Measurements from ENCODE around the gene NR1H3. TPM values are rescaled to one million over a fixed set of nuclear protein-coding genes. Genes with fewer than 3 reads are reported as not detected.
A peak's percentile ranks its signal among the peaks of the same experiment; 100 is the strongest.

Gene NR1H3
- total and polyA plus RNA-seq, 4 donors, result 35.0 to 62.0 (median 57.0) TPM

DNA sequence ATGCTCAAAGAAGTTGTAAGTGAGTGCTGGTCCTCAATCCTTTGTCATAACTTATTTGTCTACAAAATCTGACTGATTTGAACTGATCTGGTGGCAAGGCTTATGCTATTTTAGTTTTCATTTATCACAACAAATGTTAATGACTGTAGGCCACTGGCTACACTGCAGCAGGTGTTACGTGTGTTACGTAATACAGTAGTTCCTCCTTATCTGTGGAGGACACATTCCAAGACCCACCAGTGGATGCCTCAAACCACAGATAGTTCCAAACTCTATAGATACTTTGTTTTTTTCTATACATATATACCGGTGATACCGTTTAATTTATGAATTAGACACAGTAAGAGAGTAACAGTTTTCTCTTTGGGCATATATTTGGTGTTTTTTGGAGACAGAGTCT lies 19.1 kb downstream of the NR1H3 start:
- H3K4me1 ChIP-seq (ENCODE audit: control insufficient read depth in 5 of 5, insufficient read depth in 5 of 5, low read length in 5 of 5), result peaks cover 0 to 7% (median 5%) of the 10 kb centered on the region in 5 donors
- no peaks in the 10 kb centered on the region for H3K27me3 ChIP-seq (ENCODE audit: control insufficient read depth in 3 of 3, insufficient read depth in 3 of 3, low read length in 2 of 3)
- no peak for ATAC-seq (ENCODE audit: insufficient read depth, low FRiP score)
- TF ChIP-seq, protein P1, sequence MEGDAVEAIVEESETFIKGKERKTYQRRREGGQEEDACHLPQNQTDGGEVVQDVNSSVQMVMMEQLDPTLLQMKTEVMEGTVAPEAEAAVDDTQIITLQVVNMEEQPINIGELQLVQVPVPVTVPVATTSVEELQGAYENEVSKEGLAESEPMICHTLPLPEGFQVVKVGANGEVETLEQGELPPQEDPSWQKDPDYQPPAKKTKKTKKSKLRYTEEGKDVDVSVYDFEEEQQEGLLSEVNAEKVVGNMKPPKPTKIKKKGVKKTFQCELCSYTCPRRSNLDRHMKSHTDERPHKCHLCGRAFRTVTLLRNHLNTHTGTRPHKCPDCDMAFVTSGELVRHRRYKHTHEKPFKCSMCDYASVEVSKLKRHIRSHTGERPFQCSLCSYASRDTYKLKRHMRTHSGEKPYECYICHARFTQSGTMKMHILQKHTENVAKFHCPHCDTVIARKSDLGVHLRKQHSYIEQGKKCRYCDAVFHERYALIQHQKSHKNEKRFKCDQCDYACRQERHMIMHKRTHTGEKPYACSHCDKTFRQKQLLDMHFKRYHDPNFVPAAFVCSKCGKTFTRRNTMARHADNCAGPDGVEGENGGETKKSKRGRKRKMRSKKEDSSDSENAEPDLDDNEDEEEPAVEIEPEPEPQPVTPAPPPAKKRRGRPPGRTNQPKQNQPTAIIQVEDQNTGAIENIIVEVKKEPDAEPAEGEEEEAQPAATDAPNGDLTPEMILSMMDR (IDR thresholded peaks at IDR 0.05; ENCODE audit: control extremely low read depth, extremely low read depth), result no peak
- H3K9me3 ChIP-seq (ENCODE audit: control insufficient read depth in 4 of 4, insufficient read depth in 3 of 4, low read length in 3 of 4), result no peaks in the 10 kb centered on the region
- peaks cover 27 to 42% (median 34%) of the 10 kb centered on the region in 4 donors for H3K36me3 ChIP-seq (ENCODE audit: control insufficient read depth in 4 of 4, insufficient read depth in 4 of 4, low read length in 4 of 4)
- H3K4me3 ChIP-seq, result no peak overlapping the region
- DNase-seq, result no peak
- 64 to 88% methylated on average over 4 of the region's 4 CpGs for WGBS, 2 donors
- no peak overlapping the region for H3K9ac ChIP-seq (ENCODE audit: insufficient read depth in 1 of 2, low read length in 2 of 2)
- no peak overlapping the region for H3K27ac ChIP-seq (ENCODE audit: low read depth in 1 of 2, low read length in 1 of 2)

DNA sequence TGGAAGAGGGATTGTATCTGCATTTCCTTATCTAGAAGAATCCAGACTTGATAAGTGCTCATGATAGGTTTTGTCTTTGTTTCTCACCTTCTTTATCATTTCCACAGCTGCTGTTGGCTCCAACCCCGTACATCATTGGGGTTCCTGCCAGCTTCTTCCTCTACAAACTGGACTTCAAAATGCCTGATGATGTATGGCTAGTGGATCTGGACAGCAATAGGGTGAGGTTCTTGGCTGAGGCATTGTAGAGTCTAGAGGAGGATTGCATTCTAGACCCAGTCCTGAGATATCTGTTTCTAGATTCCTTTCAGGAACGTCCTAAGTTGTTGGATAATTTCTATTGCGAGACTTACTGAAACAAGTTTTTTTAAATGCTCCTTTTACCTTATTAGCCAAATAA lies 20.3 kb downstream of the NR1H3 start:
- Histone ChIP-seq H3K27me3 (ENCODE audit: control insufficient read depth in 3 of 3, insufficient read depth in 3 of 3, low read length in 2 of 3) (no peaks in the 10 kb centered on the region), H3K36me3 (ENCODE audit: control insufficient read depth in 4 of 4, insufficient read depth in 4 of 4, low read length in 4 of 4) (peaks cover 36 to 51% (median 43%) of the 10 kb centered on the region in 4 donors), H3K4me1 (ENCODE audit: control insufficient read depth in 5 of 5, insufficient read depth in 5 of 5, low read length in 5 of 5) (peaks cover 0 to 3% (median 0%) of the 10 kb centered on the region in 5 donors), H3K9ac (ENCODE audit: insufficient read depth in 1 of 2, low read length in 2 of 2) (no peak overlapping the region), H3K9me3 (ENCODE audit: control insufficient read depth in 4 of 4, insufficient read depth in 3 of 4, low read length in 3 of 4) (no peaks in the 10 kb centered on the region), H3K4me3 (no peak overlapping the region), H3K27ac (ENCODE audit: low read depth in 1 of 2, low read length in 1 of 2) (no peak overlapping the region)
- no peak for ATAC-seq (ENCODE audit: insufficient read depth, low FRiP score)
- TF ChIP-seq, protein P1 (IDR thresholded peaks at IDR 0.05; ENCODE audit: control extremely low read depth, extremely low read depth), result no peak
- 76 to 81% methylated on average over 3 of the region's 3 CpGs for WGBS, 2 donors
- DNase-seq, result no peak

DNA sequence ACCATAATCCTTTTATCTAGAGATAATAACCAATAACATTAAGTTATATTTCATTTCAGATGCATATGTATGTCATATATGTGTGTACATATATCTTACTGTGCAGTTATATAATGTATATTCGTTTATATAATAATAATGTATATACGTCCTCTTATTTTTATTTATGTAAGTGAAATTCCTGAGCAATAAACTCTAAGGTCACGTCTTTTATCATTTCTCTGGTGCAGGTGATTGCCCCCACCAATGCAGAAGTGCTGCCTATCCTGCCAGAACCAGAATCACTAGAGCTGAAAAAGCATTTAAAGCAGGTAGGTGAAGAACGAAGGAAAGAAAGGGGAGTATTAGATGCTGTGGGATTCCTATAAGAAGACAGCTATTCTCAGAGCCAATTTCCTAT lies 21.0 kb downstream of the NR1H3 start:
- H3K36me3 ChIP-seq (ENCODE audit: control insufficient read depth in 4 of 4, insufficient read depth in 4 of 4, low read length in 4 of 4), result peaks cover 37 to 52% (median 44%) of the 10 kb centered on the region in 4 donors
- no peak overlapping the region for H3K27ac ChIP-seq (ENCODE audit: low read depth in 1 of 2, low read length in 1 of 2)
- 90 to 94% methylated on average over 4 of the region's 4 CpGs for WGBS, 2 donors
- H3K9ac ChIP-seq (ENCODE audit: insufficient read depth in 1 of 2, low read length in 2 of 2), result no peak overlapping the region
- no peak overlapping the region for H3K4me3 ChIP-seq
- no peaks in the 10 kb centered on the region for H3K9me3 ChIP-seq (ENCODE audit: control insufficient read depth in 4 of 4, insufficient read depth in 3 of 4, low read length in 3 of 4)
- ATAC-seq (ENCODE audit: insufficient read depth, low FRiP score) (no peak), DNase-seq (no peak)
- no peaks in the 10 kb centered on the region for H3K27me3 ChIP-seq (ENCODE audit: control insufficient read depth in 3 of 3, insufficient read depth in 3 of 3, low read length in 2 of 3)
- peaks cover 0 to 3% (median 0%) of the 10 kb centered on the region in 5 donors for H3K4me1 ChIP-seq (ENCODE audit: control insufficient read depth in 5 of 5, insufficient read depth in 5 of 5, low read length in 5 of 5)
- TF ChIP-seq, protein P1 (IDR thresholded peaks at IDR 0.05; ENCODE audit: control extremely low read depth, extremely low read depth), result no peak

DNA sequence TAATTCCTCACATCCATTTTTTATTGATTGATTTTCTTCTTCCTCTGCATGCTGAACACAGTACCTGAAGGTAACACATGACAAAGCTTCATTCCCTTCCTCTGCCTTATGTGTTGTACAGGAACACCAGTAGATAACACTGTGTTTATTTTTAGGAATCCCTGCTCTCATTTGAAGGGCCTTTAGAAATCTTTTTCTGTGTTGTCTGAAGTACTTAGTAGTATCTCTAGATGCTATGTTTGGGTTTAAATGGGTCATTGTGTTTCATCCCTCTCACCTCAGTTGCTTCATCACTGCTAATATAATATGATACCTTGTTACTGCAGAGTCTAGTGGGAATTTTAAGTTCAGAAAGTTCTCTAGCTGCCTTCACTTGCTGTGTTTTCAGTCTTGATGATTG lies 22.3 kb downstream of the NR1H3 start:
- ATAC-seq (ENCODE audit: insufficient read depth, low FRiP score) (no peak), DNase-seq (no peak)
- Histone ChIP-seq H3K4me3 (no peak overlapping the region), H3K9me3 (ENCODE audit: control insufficient read depth in 4 of 4, insufficient read depth in 3 of 4, low read length in 3 of 4) (no peaks in the 10 kb centered on the region), H3K4me1 (ENCODE audit: control insufficient read depth in 5 of 5, insufficient read depth in 5 of 5, low read length in 5 of 5) (peaks cover 0 to 3% (median 0%) of the 10 kb centered on the region in 5 donors), H3K9ac (ENCODE audit: insufficient read depth in 1 of 2, low read length in 2 of 2) (no peak overlapping the region), H3K36me3 (ENCODE audit: control insufficient read depth in 4 of 4, insufficient read depth in 4 of 4, low read length in 4 of 4) (peaks cover 44 to 60% (median 55%) of the 10 kb centered on the region in 4 donors), H3K27me3 (ENCODE audit: control insufficient read depth in 3 of 3, insufficient read depth in 3 of 3, low read length in 2 of 3) (no peaks in the 10 kb centered on the region), H3K27ac (ENCODE audit: low read depth in 1 of 2, low read length in 1 of 2) (peak overlapping the region in 1 of 2 donors; percentile 28)
- TF ChIP-seq, protein P1 (IDR thresholded peaks at IDR 0.05; ENCODE audit: control extremely low read depth, extremely low read depth), result no peak
